Activated B cell treated with CpG ODN at 0.5 μM for 24 hours (primary cell): ENCODE measurements around the gene PARP12. TPM values are rescaled to one million over a fixed set of nuclear protein-coding genes. Genes with fewer than 3 reads are reported as not detected.

Experiments used
- ATAC-seq: fragments of 200-7000 bp; cut with Tn5 transposase; one replicate; pipeline ENCODE4 v1.10.0; 2021; ENCODE audit warnings: low read depth, mild to moderate bottlenecking, moderate library complexity
- CTCF ChIA-PET: fragments of 350-600 bp; sonication (Branson Sonifier 250); formaldehyde crosslinking; loops from one replicate; lab custom pipeline; 2021; ENCODE audit warnings: antibody characterized with exemption; lab: Charles Lee
- POLR2A ChIA-PET: fragments of 350-600 bp; sonication (Branson Sonifier 250); formaldehyde crosslinking; loops from one replicate; lab custom pipeline; 2021; ENCODE audit warnings: antibody characterized with exemption; lab: Charles Lee
- DNase-seq: peaks from one replicate; pipeline ENCODE4 v3.0.0; 2022
- H3K27ac Mint-ChIP-seq: one replicate; pipeline ENCODE4 v1.8.0; 2020; ENCODE audit warnings: mixed read lengths
- H3K27me3 Mint-ChIP-seq: one replicate; pipeline ENCODE4 v1.8.0; 2021; ENCODE audit warnings: mixed read lengths
- H3K36me3 Mint-ChIP-seq: one replicate; pipeline ENCODE4 v1.8.0; 2021; ENCODE audit warnings: low read depth, mixed read lengths
- H3K4me1 Mint-ChIP-seq: one replicate; pipeline ENCODE4 v1.8.0; 2021; ENCODE audit warnings: mixed read lengths
- H3K4me3 Mint-ChIP-seq: one replicate; pipeline ENCODE4 v1.8.0; 2020; ENCODE audit warnings: mild to moderate bottlenecking, mixed read lengths
- H3K9me3 Mint-ChIP-seq: one replicate; pipeline ENCODE4 v1.8.0; 2020; ENCODE audit warnings: mixed read lengths
- CTCF ChIP-seq: fragments of 200-600 bp; IDR thresholded peaks from one replicate; pipeline ENCODE4 v1.8.0; 2022; ENCODE audit warnings: antibody characterized with exemption, mild to moderate bottlenecking
- intact Hi-C: fragments of 100-400 bp; cut with micrococcal nuclease; formaldehyde crosslinking; loops from one replicate; pipeline ENCODE4 v1.15.1; 2024
- total RNA-seq: library from RNA; stranded (reverse); gene quantifications from 2 replicates; pipeline ENCODE4 v1.2.3, GENCODE V29; 2022

The PARP12 gene
- total RNA-seq, 1 donor from 2014 or later, result 128 TPM

GRCh38 chr7:139976838-139977656 is 85.7 kb downstream of the PARP12 start:
- no peak for ATAC-seq
- H3K4me3 Mint-ChIP-seq, result no peak overlapping the region
- ChIA-PET CTCF (no interaction called here), POLR2A (no interaction called here)
- no peaks in the 10 kb centered on the region for H3K4me1 Mint-ChIP-seq
- H3K9me3 Mint-ChIP-seq, result no peaks in the 10 kb centered on the region
- peaks cover 3% of the 10 kb centered on the region for H3K27me3 Mint-ChIP-seq
- intact Hi-C loops, result no loop called here
- DNase-seq, result no peak
- no peaks in the 10 kb centered on the region for H3K36me3 Mint-ChIP-seq
- no peak overlapping the region for H3K27ac Mint-ChIP-seq
- no peak for TF ChIP-seq CTCF

DNA sequence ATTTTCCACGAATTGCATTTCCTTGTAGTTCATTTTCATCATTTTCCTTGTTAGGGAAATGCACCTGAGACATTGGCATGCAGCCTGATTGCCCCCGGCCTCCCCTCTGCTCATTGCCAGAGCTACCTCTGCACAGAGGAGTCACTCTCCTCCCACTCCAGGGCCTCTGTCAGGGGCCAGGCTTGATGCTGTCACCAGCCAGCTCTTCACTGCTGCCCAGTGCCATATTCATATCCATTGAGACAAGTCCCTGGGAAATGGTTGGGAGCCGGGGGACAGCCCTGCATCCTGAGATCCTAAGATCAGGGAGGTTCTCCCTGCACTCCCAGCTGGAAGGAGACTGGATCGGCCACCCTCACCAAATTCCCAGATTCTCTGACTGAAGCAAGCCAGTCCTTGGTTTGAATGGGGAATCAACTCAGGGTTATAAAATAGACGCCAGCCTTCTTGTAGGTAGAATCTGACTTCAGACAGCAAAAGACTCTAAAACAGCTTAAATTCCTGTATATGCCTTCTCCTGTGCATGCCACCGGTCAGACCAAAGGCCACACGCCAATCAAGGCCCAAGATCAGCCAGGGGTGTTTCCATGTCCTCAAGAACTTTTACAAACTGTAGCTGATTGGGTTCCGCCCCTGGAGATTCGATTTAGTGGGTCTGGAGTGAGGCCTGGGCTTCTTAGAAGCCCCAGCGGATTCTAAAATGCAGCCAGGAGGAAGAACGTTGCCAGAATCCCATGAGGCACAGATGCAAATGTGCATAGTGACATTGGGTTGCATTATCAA is 86.5 kb downstream of the PARP12 start:
- H3K27ac Mint-ChIP-seq, result no peak overlapping the region
- CTCF ChIA-PET, result no interaction called here
- intact Hi-C loops, result no loop called here
- H3K4me1 Mint-ChIP-seq, result no peaks in the 10 kb centered on the region
- no peak overlapping the region for H3K4me3 Mint-ChIP-seq
- no peaks in the 10 kb centered on the region for H3K36me3 Mint-ChIP-seq
- no peak for TF ChIP-seq CTCF
- H3K27me3 Mint-ChIP-seq, result peaks cover 3% of the 10 kb centered on the region
- POLR2A ChIA-PET, result no interaction called here
- no peak for DNase-seq
- ATAC-seq, result no peak
- H3K9me3 Mint-ChIP-seq, result no peaks in the 10 kb centered on the region

DNA sequence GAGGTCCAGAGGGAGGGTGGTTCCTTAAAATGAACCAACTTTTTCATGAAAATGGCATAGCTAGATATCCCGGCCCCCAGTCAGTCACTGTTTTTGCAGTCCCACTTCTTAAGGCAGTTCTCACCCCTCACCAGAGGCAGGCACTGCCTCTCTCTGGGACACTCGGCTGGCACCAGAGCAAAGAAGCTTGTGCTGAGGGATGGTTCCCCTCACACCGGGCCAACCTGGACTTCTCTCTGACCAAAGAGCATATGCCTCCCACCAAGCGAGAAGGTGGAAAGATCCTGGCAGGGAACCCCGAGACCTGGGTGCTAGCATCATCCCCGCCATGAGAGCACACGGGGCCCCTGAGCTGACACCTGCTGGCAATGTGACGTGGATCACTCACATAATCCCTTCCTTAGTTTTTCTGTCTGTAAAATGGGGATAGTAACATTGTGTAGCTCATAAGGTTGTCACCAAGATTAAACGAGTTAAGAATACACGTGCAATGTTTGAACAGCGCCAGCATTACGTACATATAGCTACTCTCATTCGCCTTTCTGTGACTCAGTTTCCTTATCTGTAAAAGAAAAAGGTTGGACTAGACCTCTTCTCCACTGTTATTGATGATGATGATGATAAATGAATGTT is 88.5 kb downstream of the PARP12 start:
- Mint-ChIP-seq H3K4me3 (no peak overlapping the region), H3K36me3 (no peaks in the 10 kb centered on the region), H3K4me1 (no peaks in the 10 kb centered on the region), H3K9me3 (no peaks in the 10 kb centered on the region), H3K27me3 (no peaks in the 10 kb centered on the region), H3K27ac (no peak overlapping the region)
- ATAC-seq, result no peak
- no peak for TF ChIP-seq CTCF
- no peak for DNase-seq
- ChIA-PET CTCF (no interaction called here), POLR2A (no interaction called here)
- intact Hi-C loops, result no loop called here

Other genes with a start within 250 kb of the PARP12 start
- 2.0 and 3.8 TPM in 2 replicates for gene TBXAS1, start 233.7 kb downstream of the PARP12 start, total RNA-seq
- gene KDM7A, start 114.0 kb upstream of the PARP12 start, total RNA-seq, result 13.8 and 15.5 TPM in 2 replicates